ENCODE measurements around the gene ELOVL5. TPM values are rescaled to one million over a fixed set of nuclear protein-coding genes. Genes with fewer than 3 reads are reported as not detected.
"Not testable (repeated sequence)": the region's sequence is repeated elsewhere in the genome, so short reads cannot be mapped to it uniquely, and the experiment has no call there.

The ELOVL5 gene
- total RNA-seq, 1 experiment from 2014 or later: 42.9 TPM

GRCh38 chr6:53361549-53362031, 12.8 kb upstream of the ELOVL5 start:
- no peak for DNase-seq (ENCODE audit: low read depth, low spot score)
- in situ Hi-C loops (cut with HindIII; ENCODE audit: low pct_unique_long_range_greater_than_20kb, low sequenced_read_pairs): no loop called here

GRCh38 chr6:53360093-53360912, 11.6 kb upstream of the ELOVL5 start:
- DNase-seq (ENCODE audit: low read depth, low spot score): no peak

GRCh38 chr6:53359843-53360092, 11.0 kb upstream of the ELOVL5 start:
- in situ Hi-C loops (cut with HindIII; ENCODE audit: low pct_unique_long_range_greater_than_20kb, low sequenced_read_pairs): no loop called here
- no peak for DNase-seq (ENCODE audit: low read depth, low spot score)

More at GRCh38 chr6:53360093-53360912, 11.6 kb upstream of the ELOVL5 start:
- in situ Hi-C loops (cut with HindIII; ENCODE audit: low pct_unique_long_range_greater_than_20kb, low sequenced_read_pairs): no loop called here

GRCh38 chr6:53359095-53359842, 10.5 kb upstream of the ELOVL5 start:
- peak; percentile 90 for DNase-seq (ENCODE audit: low read depth, low spot score)
- in situ Hi-C loops (cut with HindIII; ENCODE audit: low pct_unique_long_range_greater_than_20kb, low sequenced_read_pairs): no loop called here

GRCh38 chr6:53358440-53359094, 9.8 kb upstream of the ELOVL5 start:
- DNase-seq (ENCODE audit: low read depth, low spot score): no peak
- in situ Hi-C loops (cut with HindIII; ENCODE audit: low pct_unique_long_range_greater_than_20kb, low sequenced_read_pairs): no loop called here

GRCh38 chr6:53357576-53358360, 9.0 kb upstream of the ELOVL5 start:
- in situ Hi-C loops (cut with HindIII; ENCODE audit: low pct_unique_long_range_greater_than_20kb, low sequenced_read_pairs): no loop called here
- DNase-seq (ENCODE audit: low read depth, low spot score): no peak

- in situ Hi-C loops (cut with HindIII; ENCODE audit: low pct_unique_long_range_greater_than_20kb, low sequenced_read_pairs): no loop called here
- DNase-seq (ENCODE audit: low read depth, low spot score): no peak
Observed at GRCh38 chr6:53353624-53354023, 4.9 kb upstream of the ELOVL5 start.

- in situ Hi-C loops (cut with HindIII; ENCODE audit: low pct_unique_long_range_greater_than_20kb, low sequenced_read_pairs): no loop called here
- DNase-seq (ENCODE audit: low read depth, low spot score): no peak
Observed at GRCh38 chr6:53352360-53352759, 3.6 kb upstream of the ELOVL5 start.

GRCh38 chr6:53349209-53349693, 501 bp upstream of the ELOVL5 start:
- in situ Hi-C loops (cut with HindIII; ENCODE audit: low pct_unique_long_range_greater_than_20kb, low sequenced_read_pairs): no loop called here
- no peak for DNase-seq (ENCODE audit: low read depth, low spot score)

- peak; percentile 53 for DNase-seq (ENCODE audit: low read depth, low spot score)
- in situ Hi-C loops (cut with HindIII; ENCODE audit: low pct_unique_long_range_greater_than_20kb, low sequenced_read_pairs): no loop called here
Observed at GRCh38 chr6:53347921-53348370, 804 bp downstream of the ELOVL5 start.

- in situ Hi-C loops (cut with HindIII; ENCODE audit: low pct_unique_long_range_greater_than_20kb, low sequenced_read_pairs): no loop called here
- DNase-seq (ENCODE audit: low read depth, low spot score): no peak
Observed at GRCh38 chr6:53347250-53347920, 1.4 kb downstream of the ELOVL5 start.

- in situ Hi-C loops (cut with HindIII; ENCODE audit: low pct_unique_long_range_greater_than_20kb, low sequenced_read_pairs); DNase-seq (ENCODE audit: low read depth, low spot score): not testable (repeated sequence)
Observed at GRCh38 chr6:53346049-53346448, 2.7 kb downstream of the ELOVL5 start.

- in situ Hi-C loops (cut with HindIII; ENCODE audit: low pct_unique_long_range_greater_than_20kb, low sequenced_read_pairs): no loop called here
- no peak for DNase-seq (ENCODE audit: low read depth, low spot score)
Observed at GRCh38 chr6:53344969-53345368, 3.8 kb downstream of the ELOVL5 start.

GRCh38 chr6:53343092-53343491, 5.7 kb downstream of the ELOVL5 start:
- in situ Hi-C loops (cut with HindIII; ENCODE audit: low pct_unique_long_range_greater_than_20kb, low sequenced_read_pairs): no loop called here

GRCh38 chr6:53342217-53342616, 6.5 kb downstream of the ELOVL5 start:
- no peak for DNase-seq (ENCODE audit: low read depth, low spot score)
- in situ Hi-C loops (cut with HindIII; ENCODE audit: low pct_unique_long_range_greater_than_20kb, low sequenced_read_pairs): no loop called here

More at GRCh38 chr6:53343092-53343491, 5.7 kb downstream of the ELOVL5 start:
- DNase-seq (ENCODE audit: low read depth, low spot score): no peak

GRCh38 chr6:53340536-53340935, 8.2 kb downstream of the ELOVL5 start:
- DNase-seq (ENCODE audit: low read depth, low spot score): no peak
- in situ Hi-C loops (cut with HindIII; ENCODE audit: low pct_unique_long_range_greater_than_20kb, low sequenced_read_pairs): no loop called here

- in situ Hi-C loops (cut with HindIII; ENCODE audit: low pct_unique_long_range_greater_than_20kb, low sequenced_read_pairs): no loop called here
- DNase-seq (ENCODE audit: low read depth, low spot score): no peak
Observed at GRCh38 chr6:53339424-53339823, 9.3 kb downstream of the ELOVL5 start.

All from SK-MEL-5 (cell line).